Measurements from ENCODE around the gene BCL6.
A peak's percentile ranks its signal among the peaks of the same experiment; 100 is the strongest.
"Not testable (repeated sequence)": the region's sequence is repeated elsewhere in the genome, so short reads cannot be mapped to it uniquely, and the experiment has no call there.

BCL6 gene

GRCh38 chr3:187686621-187687273 lies 58.5 kb downstream of the BCL6 start:
- DNase-seq (ENCODE audit: low read depth, low spot score): no peak
- H3K4me3 ChIP-seq (ENCODE audit: low read length): no peak overlapping the region

GRCh38 chr3:187685948-187686347 lies 59.3 kb downstream of the BCL6 start:
- no peak for DNase-seq (ENCODE audit: low read depth, low spot score)
- no peak overlapping the region for H3K4me3 ChIP-seq (ENCODE audit: low read length)

GRCh38 chr3:187684880-187685279 lies 60.4 kb downstream of the BCL6 start:
- DNase-seq (ENCODE audit: low read depth, low spot score): peak; percentile 8
- no peak overlapping the region for H3K4me3 ChIP-seq (ENCODE audit: low read length)

GRCh38 chr3:187684444-187684843 lies 60.8 kb downstream of the BCL6 start:
- no peak for DNase-seq (ENCODE audit: low read depth, low spot score)

GRCh38 chr3:187681756-187682155 lies 63.5 kb downstream of the BCL6 start:
- not testable (repeated sequence) for H3K4me3 ChIP-seq (ENCODE audit: low read length); DNase-seq (ENCODE audit: low read depth, low spot score)

More at GRCh38 chr3:187684444-187684843, 60.8 kb downstream of the BCL6 start:
- H3K4me3 ChIP-seq (ENCODE audit: low read length): no peak overlapping the region

- peak; percentile 33 for DNase-seq (ENCODE audit: low read depth, low spot score)
- no peak overlapping the region for H3K4me3 ChIP-seq (ENCODE audit: low read length)
Measured at GRCh38 chr3:187679638-187680396, 65.5 kb downstream of the BCL6 start.

- no peak overlapping the region for H3K4me3 ChIP-seq (ENCODE audit: low read length)
- DNase-seq (ENCODE audit: low read depth, low spot score): peak; percentile 42
Measured at GRCh38 chr3:187678726-187679268, 66.5 kb downstream of the BCL6 start.

GRCh38 chr3:187677604-187678003 lies 67.7 kb downstream of the BCL6 start:
- no peak for DNase-seq (ENCODE audit: low read depth, low spot score)

GRCh38 chr3:187673012-187673411 lies 72.3 kb downstream of the BCL6 start:
- no peak overlapping the region for H3K4me3 ChIP-seq (ENCODE audit: low read length)
- DNase-seq (ENCODE audit: low read depth, low spot score): no peak

More at GRCh38 chr3:187677604-187678003, 67.7 kb downstream of the BCL6 start:
- no peak overlapping the region for H3K4me3 ChIP-seq (ENCODE audit: low read length)

Measured in Jurkat, Clone E6-1 (cell line).